ENCODE results near the gene PRPF8.

Gene PRPF8

DNA sequence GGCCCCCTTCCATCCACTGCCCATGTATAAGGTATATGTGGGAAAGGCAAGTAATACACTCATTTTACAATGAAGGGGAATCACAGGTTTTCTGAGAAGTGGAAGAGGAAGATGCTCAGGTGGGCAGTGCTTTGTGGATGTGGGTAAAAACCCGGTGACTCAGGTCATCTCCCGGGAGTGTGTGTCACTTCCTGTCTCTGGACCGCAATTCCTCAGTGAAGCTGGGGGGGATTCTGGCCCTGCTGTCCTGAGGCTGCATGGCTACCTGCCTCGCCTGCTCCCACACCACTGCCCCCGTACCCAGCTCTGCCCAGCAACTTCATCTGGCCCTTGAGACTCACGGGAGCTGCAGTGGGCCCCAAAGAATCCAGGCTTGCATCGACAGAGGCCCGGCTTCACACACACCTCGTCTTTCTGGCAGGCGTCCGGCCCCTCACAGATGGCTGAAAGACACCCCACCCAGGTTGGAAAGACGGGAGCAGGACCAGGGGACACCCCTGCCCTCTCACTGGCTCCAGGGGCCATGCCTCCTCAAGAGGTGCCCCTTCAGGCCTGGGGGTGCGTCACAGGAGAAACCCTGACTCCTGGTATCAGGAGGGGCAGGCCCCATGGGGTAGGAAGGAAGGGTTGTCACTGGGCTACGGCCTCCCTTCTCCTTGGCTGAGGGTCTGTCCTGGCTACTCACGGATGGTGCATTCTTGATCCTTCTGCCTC, 40.0 kb downstream of the PRPF8 start:
- no peak for DNase-seq (ENCODE audit: low read depth)

DNA sequence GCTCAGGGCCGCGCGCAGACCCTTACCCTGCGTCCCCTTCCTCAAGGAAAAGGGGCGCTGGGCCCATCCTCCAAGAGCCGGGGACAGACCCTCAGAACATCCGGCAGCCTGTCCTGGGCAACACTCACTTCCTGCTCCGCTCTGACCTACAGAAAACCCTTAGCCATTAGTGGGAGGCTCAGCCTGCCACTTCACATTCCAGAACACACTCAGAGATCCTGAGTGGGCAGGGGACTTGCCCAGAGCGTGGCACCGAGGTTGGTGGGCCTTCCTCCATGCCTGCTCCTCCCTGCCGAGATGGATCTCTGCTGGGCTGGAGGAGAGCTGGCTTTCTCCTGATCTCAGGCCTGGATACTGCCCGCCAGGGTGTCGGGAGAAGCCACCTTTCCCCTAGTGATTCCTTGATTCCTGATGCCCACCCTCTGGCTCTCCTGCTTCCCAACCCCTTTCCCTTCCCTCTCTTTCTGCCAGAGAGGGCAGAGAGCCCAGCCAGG, 40.6 kb downstream of the PRPF8 start:
- no peak for DNase-seq (ENCODE audit: low read depth)

- no peak for DNase-seq (ENCODE audit: low read depth)
Measured at GRCh38 chr17:1643293-1643998, 41.2 kb downstream of the PRPF8 start.

- no peak for DNase-seq (ENCODE audit: low read depth)
Measured at GRCh38 chr17:1641065-1641403, 43.6 kb downstream of the PRPF8 start.

GRCh38 chr17:1640329-1641064, 44.2 kb downstream of the PRPF8 start:
- no peak for DNase-seq (ENCODE audit: low read depth)

- no peak for DNase-seq (ENCODE audit: low read depth)
Measured at GRCh38 chr17:1639549-1640180, 45.0 kb downstream of the PRPF8 start.

- no peak for DNase-seq (ENCODE audit: low read depth)
Measured at GRCh38 chr17:1638624-1639300, 45.9 kb downstream of the PRPF8 start.

DNA sequence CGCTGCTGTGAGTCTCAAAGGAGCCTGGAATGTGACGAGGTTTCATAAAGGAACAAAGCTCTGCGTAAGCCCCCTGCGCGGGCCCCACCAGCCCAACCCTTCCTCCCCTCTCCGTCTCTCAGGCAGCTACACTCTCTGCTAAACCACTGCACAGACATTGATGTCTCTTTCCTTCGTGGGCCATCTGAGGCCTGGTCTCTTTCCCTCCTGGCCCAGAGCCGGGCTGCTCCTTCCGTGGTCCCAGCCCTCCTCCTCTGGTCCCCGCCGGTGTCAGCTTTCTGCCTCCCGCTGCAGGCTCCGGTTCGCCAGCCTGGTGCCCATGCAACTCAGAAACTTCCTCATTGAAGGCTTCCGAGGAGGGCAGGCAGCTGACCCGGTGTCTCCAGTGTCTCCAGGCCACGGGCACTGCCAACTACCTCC, 46.5 kb downstream of the PRPF8 start:
- no peak for DNase-seq (ENCODE audit: low read depth)

GRCh38 chr17:1636732-1637285, 47.9 kb downstream of the PRPF8 start:
- DNase-seq (ENCODE audit: low read depth), result no peak

- no peak for DNase-seq (ENCODE audit: low read depth)
Measured at GRCh38 chr17:1635675-1636465, 48.8 kb downstream of the PRPF8 start.

DNA sequence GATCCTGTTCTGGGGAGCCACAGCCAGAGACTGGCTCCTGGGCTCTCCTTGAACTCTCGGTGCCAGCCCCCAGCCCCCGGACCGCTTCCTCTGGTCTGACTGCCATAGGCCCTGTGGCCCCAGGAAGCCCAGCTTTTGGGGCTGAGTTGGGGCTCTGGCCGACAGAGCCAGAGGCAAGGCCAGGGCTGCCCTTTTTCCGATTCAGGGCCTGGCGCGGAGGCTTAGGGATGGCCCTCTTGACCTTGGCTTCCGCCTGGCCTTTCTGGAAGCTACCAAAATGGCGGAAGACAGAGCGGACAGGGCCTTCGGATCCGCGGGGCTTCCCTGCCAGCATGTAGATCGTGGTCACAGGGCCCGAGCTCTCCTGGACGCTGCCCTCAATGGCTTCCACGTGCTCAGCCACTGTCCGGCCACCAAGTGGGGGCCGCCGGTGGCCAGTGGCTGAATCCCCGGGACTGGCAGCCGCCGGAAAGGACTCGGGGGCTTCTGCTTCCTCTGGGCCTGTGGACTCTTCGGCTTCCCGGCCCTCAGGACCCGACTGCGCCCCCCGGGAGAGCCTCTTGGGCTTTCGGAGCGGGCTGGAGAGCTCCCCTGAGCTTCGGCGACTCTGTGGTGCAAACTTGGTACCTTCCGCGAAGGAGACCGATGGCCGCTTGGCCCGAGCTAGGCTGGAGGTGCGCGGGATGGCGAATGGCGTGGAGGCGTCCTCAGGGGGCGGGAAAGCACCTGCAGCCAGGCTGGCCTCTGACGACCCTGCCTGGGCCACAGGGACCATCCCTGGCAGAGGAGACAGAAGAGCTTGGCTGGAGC, 49.6 kb downstream of the PRPF8 start:
- no peak for DNase-seq (ENCODE audit: low read depth)

GRCh38 chr17:1630662-1631061, 54.0 kb downstream of the PRPF8 start:
- no peak for DNase-seq (ENCODE audit: low read depth)

DNA sequence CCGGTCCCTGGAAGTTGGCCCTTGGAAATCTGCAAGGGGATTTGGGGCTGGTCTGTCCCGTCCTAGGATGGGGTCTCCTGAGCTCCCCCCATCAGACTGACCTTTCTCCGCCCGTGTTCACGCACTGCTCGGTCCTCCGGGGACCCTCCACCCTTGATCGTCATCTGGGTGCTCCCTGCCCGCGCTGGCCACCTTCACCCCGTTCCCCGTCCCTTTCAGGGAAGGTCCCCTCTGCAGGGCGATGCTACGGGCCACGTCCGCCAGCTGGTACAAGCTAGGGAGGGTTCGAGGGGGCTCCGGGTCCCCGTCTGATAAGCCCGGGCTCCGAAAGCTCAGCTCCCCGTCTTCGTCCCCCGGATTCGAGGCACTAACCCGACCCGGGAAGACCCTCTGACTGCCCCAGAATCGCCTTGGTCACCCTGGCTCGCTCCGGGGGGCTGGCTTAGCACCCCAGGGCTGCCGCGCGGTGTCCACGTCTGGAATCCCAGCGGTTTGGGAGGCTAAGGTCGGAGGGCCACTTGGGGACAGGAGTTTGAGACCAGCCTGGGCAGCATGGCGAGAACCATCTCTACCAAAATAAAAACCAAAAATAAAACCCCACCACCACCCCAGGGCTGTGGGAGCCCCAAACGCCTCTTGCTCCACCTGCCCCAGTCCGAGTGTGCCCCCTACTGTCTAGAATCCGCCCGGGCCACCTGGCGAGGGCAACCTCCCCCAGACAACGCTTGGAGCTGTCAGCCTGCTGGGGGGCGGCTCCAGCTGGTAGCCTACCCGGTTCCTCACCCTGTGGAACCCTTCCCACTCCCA, 55.0 kb downstream of the PRPF8 start:
- no peak for DNase-seq (ENCODE audit: low read depth)

- DNase-seq (ENCODE audit: low read depth), result peak; percentile 90
Measured at GRCh38 chr17:1628856-1629503, 55.7 kb downstream of the PRPF8 start.

GRCh38 chr17:1627982-1628855, 56.4 kb downstream of the PRPF8 start, which contains the start of gene SLC43A2:
Gene SLC43A2 (minus strand): TSS chr17:1628834. CDS start chr17:1627874, 960 bp downstream.
- peak; percentile 53 for DNase-seq (ENCODE audit: low read depth)

- no peak for DNase-seq (ENCODE audit: low read depth)
Measured at GRCh38 chr17:1627182-1627981, 57.3 kb downstream of the PRPF8 start.
